ENCODE data around the gene GABBR2.

Gene GABBR2

GRCh38 chr9:98567540-98568233 is 141.0 kb downstream of the GABBR2 start:
- no peak for DNase-seq

DNA sequence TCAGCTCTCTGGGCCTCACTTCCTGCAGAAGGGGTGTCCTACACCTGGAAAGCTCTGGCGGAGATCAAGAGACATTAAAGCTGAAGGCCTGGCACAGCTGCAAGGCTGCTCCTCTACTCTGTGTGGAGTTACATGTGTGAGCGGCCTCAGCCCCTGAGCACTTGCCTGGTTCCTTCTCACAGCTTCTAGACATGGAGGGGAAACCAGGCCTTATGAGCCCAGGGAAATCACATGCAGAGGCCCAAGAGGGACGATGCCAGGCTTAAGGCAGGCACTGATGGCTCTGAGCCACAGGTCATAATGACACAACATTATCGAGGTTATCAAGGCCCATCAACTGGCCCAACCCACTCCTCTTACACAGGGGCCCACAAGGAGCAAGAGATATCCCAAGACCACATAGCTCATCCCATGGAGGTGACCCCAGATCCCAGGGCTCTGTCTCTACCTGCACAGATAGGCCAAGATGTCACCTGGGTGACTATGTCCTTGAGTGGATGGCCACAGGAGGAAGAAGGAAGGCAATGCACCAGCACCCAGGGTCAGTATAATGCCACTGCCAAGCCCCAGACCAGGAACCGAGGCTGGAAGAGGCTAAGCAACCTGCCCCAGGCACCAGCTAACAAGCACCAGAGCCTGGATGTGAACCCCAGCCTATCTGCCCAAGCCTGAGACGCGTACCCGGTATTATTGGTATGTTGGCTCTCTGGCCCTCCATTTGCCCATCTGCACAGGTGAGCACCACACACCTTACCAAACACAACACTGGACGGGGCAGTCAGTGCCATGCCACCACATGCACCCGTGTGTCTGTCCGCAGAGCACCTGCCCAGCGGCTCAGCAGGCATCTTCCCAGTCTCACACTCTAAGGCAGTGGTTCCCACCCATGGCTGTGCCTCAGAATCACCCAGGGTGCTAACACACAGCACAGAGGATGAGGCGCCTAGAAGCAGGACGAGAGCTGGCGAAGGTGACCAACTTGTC is 143.3 kb downstream of the GABBR2 start:
- DNase-seq = no peak

DNA sequence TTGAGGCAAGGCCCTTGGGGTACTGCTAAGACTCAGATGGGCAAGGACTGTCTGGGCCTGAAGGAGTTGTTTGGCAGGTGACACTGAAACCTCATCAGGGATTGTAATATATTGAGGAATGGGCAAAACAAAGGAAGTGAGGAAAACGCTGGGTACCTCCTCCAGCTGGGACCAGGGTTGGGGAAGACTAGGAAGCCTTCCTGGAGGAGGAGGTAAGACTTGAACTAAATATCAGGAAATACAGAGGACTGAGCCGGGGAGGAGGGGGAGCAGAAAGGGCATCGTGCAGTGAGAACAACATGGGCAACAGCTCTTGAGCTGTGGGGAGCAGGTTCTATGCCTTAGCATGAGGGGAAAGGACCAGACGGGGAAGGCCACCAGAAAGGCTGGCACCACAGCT is 144.0 kb downstream of the GABBR2 start:
- no peak for DNase-seq

DNA sequence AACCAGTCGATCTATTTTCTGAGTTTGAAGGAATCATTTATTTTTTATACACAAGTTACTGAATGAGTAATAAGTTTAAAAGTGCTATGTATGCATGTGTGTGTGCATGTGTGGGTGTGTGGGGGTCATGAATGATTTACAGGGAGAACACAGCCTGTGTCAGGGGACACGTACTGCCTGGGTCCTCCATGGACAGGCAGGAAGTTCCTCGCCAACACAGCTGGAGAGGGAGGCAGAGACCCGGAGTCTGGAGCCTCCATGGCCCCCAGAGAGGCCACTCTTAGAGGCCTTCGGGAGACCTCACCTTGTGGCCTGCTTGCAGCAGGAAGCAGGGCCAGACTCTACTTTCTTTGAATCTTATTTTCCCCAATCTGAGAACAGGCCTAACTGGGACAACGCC is 144.7 kb downstream of the GABBR2 start:
- no peak for DNase-seq

- DNase-seq = no peak
These were observed 145.4 kb downstream of the GABBR2 start for GRCh38 chr9:98563212-98563907.

GRCh38 chr9:98559561-98559960 is 149.2 kb downstream of the GABBR2 start:
- DNase-seq = no peak

DNA sequence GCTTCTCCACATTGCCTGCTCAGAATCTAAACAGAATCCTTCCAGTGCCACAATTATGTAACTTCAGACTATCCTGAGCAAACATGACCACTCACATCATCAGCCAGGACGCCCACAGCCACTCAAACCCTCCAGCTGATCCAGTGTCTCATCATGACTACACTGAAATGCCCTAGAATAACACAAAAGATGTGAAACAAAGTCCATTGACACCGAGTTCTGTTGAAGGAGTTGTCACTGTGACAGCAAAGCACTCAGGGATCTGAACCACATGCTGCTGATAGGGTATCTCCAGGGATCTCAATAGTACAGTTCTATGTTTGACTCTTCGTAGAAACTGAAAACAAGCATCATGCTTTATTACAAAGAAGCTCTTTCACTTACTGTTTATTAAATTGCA is 150.2 kb downstream of the GABBR2 start:
- no peak for DNase-seq

DNA sequence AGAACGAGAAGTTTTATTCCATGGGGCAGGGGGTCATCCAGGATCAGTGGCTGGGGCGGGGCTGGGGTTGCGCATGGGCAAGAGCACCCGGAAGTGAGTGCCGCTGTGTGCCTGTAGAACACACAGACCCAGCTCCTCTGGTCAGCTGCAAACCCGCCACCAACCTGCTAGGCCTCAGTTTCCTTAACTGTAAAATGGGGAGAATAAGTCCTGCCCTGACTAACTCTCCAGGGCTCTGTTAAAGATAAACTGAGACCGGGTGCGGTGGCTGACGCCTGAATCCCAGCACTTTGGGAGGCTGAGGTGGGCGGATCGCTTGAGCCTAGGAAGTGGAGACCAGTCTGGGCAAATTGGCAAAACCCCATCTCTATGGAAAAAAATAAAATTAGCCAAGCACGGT is 152.2 kb downstream of the GABBR2 start:
- no peak for DNase-seq

GRCh38 chr9:98555651-98556465 is 152.9 kb downstream of the GABBR2 start:
- DNase-seq = no peak

DNA sequence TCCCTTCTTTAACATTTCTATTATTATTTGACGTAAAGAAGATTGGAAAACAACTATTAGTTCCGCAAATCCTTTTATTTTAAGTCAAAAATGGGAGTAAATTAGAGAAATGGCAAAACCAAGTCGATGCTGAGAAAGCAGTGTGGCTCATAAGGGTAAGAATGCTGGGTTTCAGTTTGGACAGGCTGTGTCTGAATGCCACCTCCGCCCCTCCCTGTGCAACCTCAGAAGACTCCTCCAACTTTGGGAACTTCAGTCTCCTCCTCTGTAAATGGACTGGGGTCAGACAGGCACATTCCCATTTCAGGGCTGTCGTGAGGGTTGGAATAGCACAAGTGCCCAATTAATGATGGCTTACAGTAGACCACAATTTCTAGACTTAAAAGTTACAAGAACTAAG is 154.0 kb downstream of the GABBR2 start:
- DNase-seq = no peak

DNA sequence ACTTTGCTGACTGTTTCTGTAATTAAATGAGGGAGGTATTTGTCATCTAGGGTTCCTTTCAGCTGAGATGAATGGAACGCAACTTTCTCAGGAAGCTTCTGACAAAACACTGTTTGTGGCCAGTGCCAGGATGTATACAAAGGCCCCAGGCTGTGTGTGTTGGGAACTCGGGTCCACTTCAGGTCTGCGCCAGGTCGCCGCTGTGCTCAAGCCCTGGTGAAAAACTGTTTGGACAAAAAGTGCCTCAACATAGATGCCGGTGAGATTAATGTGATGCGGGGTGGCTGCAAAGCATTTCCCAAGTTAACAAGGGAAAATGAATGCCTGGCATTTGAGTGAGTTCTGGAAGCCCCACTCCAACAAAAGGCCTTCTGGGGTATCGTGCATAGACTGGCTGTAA is 156.4 kb downstream of the GABBR2 start:
- no peak for DNase-seq

DNA sequence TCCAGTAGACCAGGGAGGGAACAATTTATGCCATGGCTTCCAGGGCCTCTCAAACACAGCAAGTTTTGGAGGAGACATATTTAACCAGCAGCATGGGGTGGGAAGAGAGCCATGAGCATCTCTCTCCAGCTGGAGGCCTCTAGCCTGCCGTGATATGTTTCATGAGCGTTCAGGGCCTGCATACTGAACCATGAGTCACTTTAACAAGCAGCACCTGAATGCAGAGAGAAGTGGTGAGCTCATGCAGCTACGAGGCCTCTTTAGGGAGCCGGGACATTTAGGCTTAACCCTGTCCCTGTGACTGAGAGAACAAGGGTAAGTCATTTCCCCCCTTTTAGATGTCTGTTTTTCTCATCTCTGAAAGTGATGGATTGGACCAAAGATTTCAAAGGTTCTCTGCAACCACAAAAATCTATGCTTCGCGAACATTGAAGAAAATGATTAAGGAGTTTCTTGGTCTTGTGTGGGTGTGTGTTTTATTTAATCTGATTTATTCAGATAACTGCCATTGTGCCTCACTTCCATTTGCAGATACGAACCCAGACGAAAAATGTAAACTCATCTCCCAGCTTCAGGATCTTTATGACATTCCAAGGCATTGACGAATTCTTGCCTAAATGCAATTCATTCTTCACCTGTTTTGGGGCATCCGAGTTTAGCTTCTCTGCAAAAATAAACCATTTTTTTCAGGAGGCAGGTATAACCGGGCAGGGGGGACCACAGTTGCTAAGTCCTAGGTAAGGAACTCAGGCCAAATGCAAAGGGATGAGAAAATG is 157.0 kb downstream of the GABBR2 start:
- no peak for DNase-seq

- no peak for DNase-seq
These were observed 158.4 kb downstream of the GABBR2 start for GRCh38 chr9:98550206-98550820.

DNA sequence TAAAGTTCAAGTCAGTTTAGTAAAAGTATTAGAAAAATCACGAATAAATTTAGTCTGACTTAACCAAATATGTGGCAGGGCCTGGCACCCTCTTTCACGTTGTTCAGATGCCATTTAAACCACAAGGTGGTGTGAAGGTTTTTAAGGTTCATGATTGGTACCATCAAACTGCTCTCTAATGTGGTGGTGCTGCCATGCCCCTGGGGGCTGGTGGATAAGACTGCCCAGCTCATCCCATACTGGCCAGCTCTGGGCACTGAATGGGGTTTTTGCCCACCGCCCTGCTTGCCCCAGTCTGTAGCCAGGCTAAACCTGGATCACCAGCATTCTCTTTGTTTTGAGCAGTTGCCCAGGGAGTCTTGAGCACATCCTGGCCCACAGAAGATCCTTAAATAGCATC is 159.3 kb downstream of the GABBR2 start:
- no peak for DNase-seq

GRCh38 chr9:98547606-98548005 is 161.1 kb downstream of the GABBR2 start:
- DNase-seq = no peak

DNA sequence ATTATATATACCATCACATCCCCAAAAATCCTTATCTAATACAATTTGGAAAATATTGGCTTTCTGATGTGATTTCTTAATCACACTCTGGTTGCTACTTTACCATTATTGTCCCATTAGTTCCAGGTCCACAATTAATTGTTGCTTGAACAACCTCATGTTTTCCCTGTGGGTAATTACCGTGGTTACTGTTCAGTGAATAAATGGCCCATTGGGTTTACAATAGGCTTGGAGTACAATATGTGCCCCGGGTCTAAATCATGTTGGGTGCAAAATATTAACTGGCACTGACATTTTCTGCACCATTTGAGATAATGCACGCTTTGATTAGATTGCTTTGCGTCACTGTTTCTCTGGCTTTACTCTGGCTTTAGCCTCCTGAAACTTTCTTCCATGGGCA is 163.7 kb downstream of the GABBR2 start:
- no peak for DNase-seq

- DNase-seq = no peak
These were observed 167.0 kb downstream of the GABBR2 start for GRCh38 chr9:98541684-98542230.

GRCh38 chr9:98540476-98540875 is 168.3 kb downstream of the GABBR2 start:
- DNase-seq = no peak

- no peak for DNase-seq
These were observed 168.8 kb downstream of the GABBR2 start for GRCh38 chr9:98539954-98540353.

DNA sequence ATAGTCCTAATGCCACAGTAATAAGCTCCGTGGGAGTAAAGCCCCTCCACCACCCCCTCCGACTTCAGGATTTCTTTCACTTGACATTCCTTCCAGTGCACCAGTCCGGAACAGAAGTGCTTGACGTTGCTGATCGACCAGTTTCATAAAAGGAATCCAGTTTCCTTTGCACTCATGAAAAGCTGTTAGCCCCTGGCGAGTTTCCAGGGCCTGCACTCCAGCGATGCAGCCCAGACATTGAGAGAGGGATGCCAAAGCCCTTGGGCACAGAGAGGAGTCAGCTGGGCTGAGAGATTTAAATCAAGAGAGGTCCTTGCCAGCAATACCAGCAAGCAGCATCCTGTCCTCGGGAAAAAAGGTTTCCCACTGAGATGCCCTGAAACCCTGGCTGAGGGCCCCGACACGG is 170.1 kb downstream of the GABBR2 start:
- no peak for DNase-seq

DNA sequence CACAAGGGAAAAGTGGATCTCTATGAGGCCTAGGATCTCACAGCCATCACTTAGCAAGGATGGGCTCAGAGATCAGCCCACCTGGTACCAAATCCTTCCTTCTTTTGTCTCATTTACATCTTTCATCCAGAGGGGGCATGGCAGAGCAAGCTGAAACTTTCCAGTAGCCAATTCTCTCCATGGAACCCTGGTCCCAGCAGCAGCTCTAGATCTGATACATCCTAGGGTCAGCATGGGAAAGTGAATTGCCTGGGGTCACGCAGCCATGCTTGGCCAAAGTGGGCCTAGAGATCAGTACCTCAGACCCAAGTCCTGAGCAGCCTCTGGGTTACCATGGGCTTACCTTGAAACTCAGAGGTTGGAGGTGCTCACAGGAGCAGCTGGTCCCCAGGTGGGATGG is 170.5 kb downstream of the GABBR2 start:
- DNase-seq = no peak
